Peyer's patch (tissue), 4 donors: ENCODE measurements around the gene CHAD.

Source experiments
- CTCF ChIP-seq, 6 experiments: fragments of 450-650 bp in 4 of 6; fragments of 200-600 bp in 2 of 6; sonication (generic) in 1 of 6; IDR thresholded peaks; one replicate each; pipeline ENCODE4 v1.5.1; 2017 to 2019; ENCODE audit warnings: antibody characterized with exemption in 6 of 6, mild to moderate bottlenecking in 3 of 6, moderate library complexity in 1 of 6
- POLR2A ChIP-seq, 2 donors: fragments of 450-650 bp; IDR thresholded peaks; one replicate each; pipeline ENCODE4 v1.5.1; 2017; ENCODE audit warnings: antibody characterized with exemption in 2 of 2, mild to moderate bottlenecking in 2 of 2, moderate library complexity in 2 of 2

GRCh38 chr17:50482516-50482915 is 13.8 kb upstream of the CHAD start:
- TF ChIP-seq CTCF (IDR thresholded peaks at IDR 0.05) (peak; percentile 56 to 97 (median 90)), POLR2A (IDR thresholded peaks at IDR 0.05) (no peak)
